Measurements from ENCODE around the gene TMEM119. TPM values are rescaled to one million over a fixed set of nuclear protein-coding genes. Genes with fewer than 3 reads are reported as not detected.
"Not testable (repeated sequence)": the region's sequence is repeated elsewhere in the genome, so short reads cannot be mapped to it uniquely, and the experiment has no call there.

The TMEM119 gene
- polyA plus RNA-seq, 3 donors: 2.3 to 14.7 (median 7.0) TPM

- 92 to 94% (median 94%) methylated on average over 25 of the region's 25 CpGs for WGBS, 3 donors
These were observed 5.6 kb downstream of the TMEM119 start for GRCh38 chr12:108592033-108592909.

GRCh38 chr12:108591267-108591980, 6.5 kb downstream of the TMEM119 start:
- H3K27ac ChIP-seq (ENCODE audit: low read depth, low read length): no peak overlapping the region
- 81 to 89% (median 88%) methylated on average over 22 of the region's 22 CpGs for WGBS, 3 donors

More at GRCh38 chr12:108592033-108592909, 5.6 kb downstream of the TMEM119 start:
- H3K27ac ChIP-seq (ENCODE audit: low read depth, low read length): no peak overlapping the region

DNA sequence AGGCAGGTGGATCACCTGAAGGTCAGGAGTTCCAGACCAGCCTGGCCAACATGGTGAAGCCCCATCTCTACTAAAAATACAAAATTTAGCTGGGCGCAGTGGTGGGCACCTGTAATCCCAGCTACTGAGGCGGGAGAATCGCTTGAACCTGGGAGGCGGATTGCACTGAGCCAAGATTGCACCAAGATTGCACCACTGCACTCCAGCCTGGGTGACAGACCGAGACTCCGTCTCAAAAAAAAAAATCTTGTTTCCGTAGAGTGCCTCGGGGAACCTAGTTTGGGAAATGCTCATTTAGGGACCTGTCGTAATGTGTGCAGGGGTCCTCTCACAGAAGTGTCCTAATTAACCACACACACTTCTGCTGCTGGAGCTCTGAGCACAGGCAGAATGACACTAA, 7.4 kb downstream of the TMEM119 start:
- H3K27ac ChIP-seq (ENCODE audit: low read depth, low read length): not testable (repeated sequence)
- WGBS, 3 donors: 77 to 82% (median 78%) methylated on average over 9 of the region's 9 CpGs

DNA sequence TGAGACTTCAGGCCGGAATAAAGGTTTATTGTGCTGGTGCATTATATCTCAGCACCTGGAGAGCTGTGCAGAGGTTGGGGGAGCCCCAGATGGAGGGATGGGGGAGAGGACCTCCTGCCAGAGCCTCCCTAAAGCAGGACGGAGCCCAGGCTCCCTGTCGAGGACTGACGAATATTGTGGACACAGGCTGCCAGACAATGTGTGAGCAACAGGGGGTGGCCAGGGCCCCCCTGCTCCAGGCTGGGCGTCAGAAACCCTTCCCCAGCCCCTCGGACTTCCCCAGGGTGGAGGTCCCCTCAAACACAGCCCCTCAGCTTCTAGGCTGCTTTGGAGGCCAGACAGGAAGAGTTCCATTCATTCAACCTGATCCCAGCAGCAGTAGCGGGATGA, 8.0 kb downstream of the TMEM119 start:
- H3K27ac ChIP-seq (ENCODE audit: low read depth, low read length): no peak overlapping the region
- WGBS, 3 donors: 59 to 75% (median 74%) methylated on average over 6 to 7 of the region's 7 CpGs

GRCh38 chr12:108589028-108589839, 8.7 kb downstream of the TMEM119 start:
- no peak overlapping the region for H3K27ac ChIP-seq (ENCODE audit: low read depth, low read length)
- 32 to 46% (median 44%) methylated on average over 15 of the region's 15 CpGs for WGBS, 3 donors

- H3K27ac ChIP-seq (ENCODE audit: low read depth, low read length): no peak overlapping the region
- 56 to 80% (median 69%) methylated on average over 4 of the region's 4 CpGs for WGBS, 3 donors
These were observed 10.1 kb downstream of the TMEM119 start for GRCh38 chr12:108587826-108588225.

GRCh38 chr12:108586306-108586705, 11.6 kb downstream of the TMEM119 start:
- 82 to 93% (median 93%) methylated on average over 11 of the region's 11 CpGs for WGBS, 3 donors

DNA sequence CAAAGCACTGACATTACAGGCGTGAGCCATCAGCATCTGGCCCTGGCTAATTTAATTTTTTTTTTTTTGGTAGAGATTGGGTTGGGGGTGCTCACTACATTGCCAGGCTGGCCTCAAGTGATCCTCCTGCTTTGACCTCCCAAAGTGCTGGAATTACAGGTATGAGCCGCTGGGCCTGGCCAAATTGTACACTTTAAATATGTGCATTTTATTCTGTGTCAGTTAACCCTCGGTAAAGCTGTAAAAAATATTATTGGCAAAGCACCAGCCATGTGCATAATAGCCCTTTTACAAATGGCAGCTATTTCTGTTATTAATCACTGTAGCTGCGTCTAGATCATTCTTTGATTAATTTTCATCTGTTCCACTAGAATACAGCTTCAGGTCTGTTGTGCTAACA, 12.0 kb downstream of the TMEM119 start:
- 41 to 76% (median 69%) methylated on average over 4 of the region's 4 CpGs for WGBS, 3 donors
- H3K27ac ChIP-seq (ENCODE audit: low read depth, low read length): no peak overlapping the region

More at GRCh38 chr12:108586306-108586705, 11.6 kb downstream of the TMEM119 start:
- H3K27ac ChIP-seq (ENCODE audit: low read depth, low read length): no peak overlapping the region

DNA sequence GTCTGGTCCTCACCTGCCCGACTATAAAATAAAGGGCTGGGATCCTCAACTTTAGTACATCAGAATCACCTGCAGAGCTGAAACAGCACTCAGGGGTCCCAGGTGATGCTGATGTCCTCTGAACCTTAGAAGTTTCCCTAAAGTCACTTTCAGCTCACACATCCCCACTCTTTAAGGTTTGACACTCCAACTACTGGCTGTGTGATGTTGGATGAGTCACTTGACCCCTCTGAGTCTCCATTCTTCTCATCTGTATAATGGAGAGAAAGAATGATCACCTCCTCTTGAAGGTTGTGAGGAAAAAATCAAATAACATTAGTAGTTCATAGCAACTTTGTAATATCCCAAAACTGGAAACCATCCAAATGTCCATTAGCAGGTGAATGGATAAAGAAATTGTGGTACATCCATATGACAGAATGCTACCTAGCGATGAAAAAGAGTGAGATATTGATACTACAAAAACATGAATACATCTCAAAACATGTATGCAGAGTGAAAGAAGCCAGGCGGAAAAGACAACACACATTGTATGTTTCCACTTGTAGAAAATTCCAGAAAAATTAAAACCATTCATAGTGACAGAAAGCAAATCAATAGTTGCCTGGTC, 13.3 kb downstream of the TMEM119 start:
- WGBS, 3 donors: 69 to 87% (median 87%) methylated on average over 3 of the region's 3 CpGs
- H3K27ac ChIP-seq (ENCODE audit: low read depth, low read length): no peak overlapping the region

DNA sequence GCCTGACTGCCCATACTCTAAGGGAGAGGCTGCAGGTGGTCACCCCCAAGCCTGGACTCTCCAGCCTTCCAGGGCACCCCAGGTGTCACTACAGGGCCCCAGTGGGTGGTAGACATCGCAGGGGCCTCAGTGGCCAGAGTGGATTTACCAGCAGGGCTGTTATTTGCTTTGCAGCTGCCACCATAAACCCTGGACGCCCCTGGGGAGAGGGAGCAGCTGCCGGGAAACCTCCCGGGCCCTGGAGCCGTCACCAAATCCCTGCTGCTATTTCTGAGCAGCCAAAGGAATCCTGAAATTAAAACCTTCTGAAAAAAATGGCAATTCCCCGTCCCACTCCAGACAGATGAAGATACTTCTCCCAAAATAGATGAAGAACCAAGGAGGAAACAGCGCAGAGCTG, 13.9 kb downstream of the TMEM119 start:
- WGBS, 3 donors: 48 to 81% (median 59%) methylated on average over 7 of the region's 7 CpGs
- no peak overlapping the region for H3K27ac ChIP-seq (ENCODE audit: low read depth, low read length)

- no peak overlapping the region for H3K27ac ChIP-seq (ENCODE audit: low read depth, low read length)
- WGBS, 3 donors: 79 to 86% (median 79%) methylated on average over 10 of the region's 10 CpGs
These were observed 14.7 kb downstream of the TMEM119 start for GRCh38 chr12:108582978-108583770.

DNA sequence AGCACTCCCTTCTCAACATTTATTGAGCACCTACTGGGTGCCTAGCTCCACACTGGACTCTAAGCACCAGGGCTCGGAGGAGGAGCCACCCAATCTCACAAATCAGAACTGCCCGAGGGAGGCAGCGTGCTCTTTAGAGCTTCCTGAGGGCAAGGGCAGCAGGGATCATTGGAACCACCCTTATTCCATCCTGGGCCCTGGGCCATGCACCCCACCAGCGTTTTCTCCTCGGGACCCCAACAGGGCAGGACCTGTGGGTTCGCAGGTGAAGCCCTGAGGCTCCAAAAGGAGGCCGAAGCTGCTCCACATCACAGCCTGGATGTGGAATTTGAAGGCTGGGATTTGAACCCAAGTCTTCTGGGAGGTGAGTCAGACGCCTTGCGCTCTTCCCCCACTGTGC, 15.4 kb downstream of the TMEM119 start:
- WGBS, 3 donors: 79 to 88% (median 84%) methylated on average over 9 of the region's 9 CpGs
- no peak overlapping the region for H3K27ac ChIP-seq (ENCODE audit: low read depth, low read length)

DNA sequence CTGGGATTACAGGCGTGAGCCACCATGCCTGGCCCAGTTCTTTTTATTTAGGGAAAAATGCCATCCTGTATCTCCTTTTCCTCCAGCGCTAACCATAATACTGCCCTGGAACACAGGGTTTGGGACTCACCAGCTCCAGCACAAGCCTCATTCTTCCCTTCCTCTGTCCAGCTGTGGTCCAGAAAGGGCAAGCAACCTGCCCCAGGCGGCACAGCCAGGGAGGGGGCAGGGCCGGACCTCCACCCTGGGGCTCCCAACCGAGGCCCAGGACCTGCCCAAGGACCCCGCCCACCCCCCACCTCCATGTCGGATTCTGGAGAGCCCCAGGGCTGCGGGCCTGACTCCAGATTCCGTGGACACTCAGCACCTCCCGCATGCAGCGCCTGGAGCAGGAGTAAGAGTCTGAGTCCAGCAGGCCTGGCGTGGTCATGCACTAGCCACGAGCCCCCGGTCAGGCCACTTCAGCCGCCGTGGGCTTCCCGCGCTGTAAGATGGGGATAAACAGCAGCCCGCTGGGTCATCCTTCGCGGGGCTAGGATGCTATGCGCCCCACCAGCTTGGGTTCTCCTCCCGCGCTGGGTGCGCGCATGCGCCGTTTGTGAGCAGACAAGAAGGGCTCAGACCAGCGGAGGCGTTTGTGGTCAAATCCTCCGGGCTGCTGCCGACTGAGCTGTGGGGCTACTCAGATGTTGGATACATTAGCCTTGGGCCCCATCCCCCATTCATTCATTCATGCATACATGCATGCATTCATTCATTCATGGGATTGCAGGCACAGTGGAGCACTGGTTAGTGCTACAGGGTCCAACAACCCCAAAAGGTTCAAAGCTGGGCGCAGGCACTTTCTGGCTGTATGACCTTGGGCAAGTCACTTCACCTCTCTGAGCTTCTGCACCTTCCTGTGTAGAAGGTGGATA, 16.3 kb downstream of the TMEM119 start:
- H3K27ac ChIP-seq (ENCODE audit: low read depth, low read length): no peak overlapping the region
- 82 to 91% (median 87%) methylated on average over 32 to 33 of the region's 33 CpGs for WGBS, 3 donors

GRCh38 chr12:108580531-108580930, 17.4 kb downstream of the TMEM119 start:
- WGBS, 3 donors: 51 to 62% (median 56%) methylated on average over 3 of the region's 3 CpGs
- H3K27ac ChIP-seq (ENCODE audit: low read depth, low read length): no peak overlapping the region

DNA sequence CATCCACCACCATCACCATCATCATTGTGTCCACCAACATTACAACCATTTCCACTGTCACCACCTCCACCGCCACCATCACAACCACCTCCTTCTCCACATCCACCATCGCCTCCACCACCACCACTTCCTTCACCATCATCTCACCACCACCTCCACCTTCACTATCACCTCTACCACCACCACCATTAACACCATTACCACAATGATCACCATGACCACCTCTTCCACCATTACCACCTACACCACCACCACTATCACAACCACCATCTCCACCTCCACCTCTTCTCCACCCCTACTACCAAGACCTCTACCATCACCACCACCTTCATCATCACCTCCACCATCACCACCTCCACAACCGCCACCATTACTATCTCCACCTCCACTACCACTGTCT, 19.1 kb downstream of the TMEM119 start:
- H3K27ac ChIP-seq (ENCODE audit: low read depth, low read length): no peak overlapping the region
- 88 to 96% (median 92%) methylated on average over 3 of the region's 3 CpGs for WGBS, 3 donors

DNA sequence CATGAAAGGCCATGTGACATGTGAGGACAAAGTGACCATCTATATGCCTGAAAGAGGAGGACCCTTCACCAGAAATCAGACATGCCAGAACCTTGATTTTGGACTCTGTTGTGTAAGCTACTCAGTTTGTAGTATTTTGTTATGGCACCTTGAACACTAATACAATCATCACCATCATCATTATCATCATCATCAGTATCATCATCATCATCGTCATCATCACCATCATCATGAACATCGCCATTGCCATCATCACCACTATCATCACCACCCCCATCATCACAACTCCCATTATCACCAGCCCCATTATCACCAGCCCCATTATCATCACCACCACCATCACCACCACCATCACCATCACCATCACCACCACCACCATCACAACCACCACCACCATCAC, 19.6 kb downstream of the TMEM119 start:
- no peak overlapping the region for H3K27ac ChIP-seq (ENCODE audit: low read depth, low read length)
- WGBS, 3 donors: 67 to 98% (median 98%) methylated on average over 2 of the region's 2 CpGs

- H3K27ac ChIP-seq (ENCODE audit: low read depth, low read length): no peak overlapping the region
These were observed 20.4 kb downstream of the TMEM119 start for GRCh38 chr12:108577458-108577857.

All from adipose tissue (tissue), 3 donors.